IMR-90 (cell line): Measurements from ENCODE around the gene EIF1AX. TPM values are rescaled to one million over a fixed set of nuclear protein-coding genes. Genes with fewer than 3 reads are reported as not detected.

Experiments used
- ATAC-seq: fragments of 200-7000 bp; cut with Tn5 transposase; 2 replicates; pipeline ENCODE4 v1.9.1; 2020; ENCODE audit warnings: low read depth, mild to moderate bottlenecking, moderate library complexity
- BruUV-seq: library from RNA; stranded (reverse); fragments of 400-500 nt; replicated peaks from 2 replicates; lab custom pipeline; 2021; lab: Mats Ljungman, UMichigan
- CTCF ChIA-PET: fragments of 300-600 bp; formaldehyde crosslinking; extraction: SDS; loops from one replicate; lab custom pipeline; 2021; ENCODE audit warnings: antibody characterized with exemption; lab: Yijun Ruan, JAX
- POLR2A ChIA-PET: fragments of 300-600 bp; sonication (Branson Sonifier 250); formaldehyde crosslinking; loops from one replicate; lab custom pipeline; 2022; ENCODE audit warnings: antibody characterized with exemption; ENCODE audit not compliant: unreplicated experiment; lab: Charles Lee
- DNase-seq: peaks from one replicate; pipeline ENCODE4 v3.0.0; 2013
- H2AFZ ChIP-seq: replicated peaks from 2 replicates; pipeline ENCODE3; 2013; ENCODE audit warnings: low read length, mild to moderate bottlenecking; ENCODE audit not compliant: poor library complexity
- H2AK5ac ChIP-seq: 2 replicates; pipeline ENCODE4 v1.6.1; 2013; ENCODE audit warnings: low read depth, low read length, inconsistent platforms
- H2AK9ac ChIP-seq: replicated peaks from 2 replicates; pipeline ENCODE3; 2013; ENCODE audit warnings: mild to moderate bottlenecking, low read depth, low read length, moderate library complexity; ENCODE audit not compliant: poor library complexity
- H2BK120ac ChIP-seq: 2 replicates; pipeline ENCODE4 v1.6.1; 2013; ENCODE audit warnings: low read depth, low read length, inconsistent platforms
- H2BK15ac ChIP-seq: 3 replicates; pipeline ENCODE4 v1.6.1; 2013; ENCODE audit warnings: low read depth, low read length, inconsistent platforms
- H2BK20ac ChIP-seq: 2 replicates; pipeline ENCODE4 v1.6.1; 2013; ENCODE audit warnings: low read depth, mild to moderate bottlenecking, inconsistent platforms, low read length, moderate library complexity
- H2BK5ac ChIP-seq: 2 replicates; pipeline ENCODE4 v1.6.1; 2013; ENCODE audit warnings: mild to moderate bottlenecking, low read depth, low read length, inconsistent platforms; ENCODE audit not compliant: poor library complexity, severe bottlenecking
- H3K14ac ChIP-seq: replicated peaks from 2 replicates; pipeline ENCODE4 v1.6.1; 2013; ENCODE audit warnings: low read depth, low read length, inconsistent platforms
- H3K18ac ChIP-seq: 2 replicates; pipeline ENCODE4 v1.6.1; 2013; ENCODE audit warnings: low read depth, low read length, control low read depth
- H3K23ac ChIP-seq: 2 replicates; pipeline ENCODE4 v1.6.1; 2013; ENCODE audit warnings: low read depth, low read length, inconsistent platforms
- H3K27ac ChIP-seq: 2 replicates; pipeline ENCODE4 v1.5.1; 2013; ENCODE audit warnings: mild to moderate bottlenecking, control low read depth, low read length; ENCODE audit not compliant: insufficient read depth
- H3K27me3 ChIP-seq: 2 replicates; pipeline ENCODE4 v1.6.1; 2013; ENCODE audit warnings: low read length; ENCODE audit not compliant: control insufficient read depth, insufficient read depth
- H3K36me3 ChIP-seq: 2 replicates; pipeline ENCODE4 v1.6.1; 2013; ENCODE audit warnings: low read length, mixed read lengths; ENCODE audit not compliant: control insufficient read depth, insufficient read depth
- H3K4ac ChIP-seq: 2 replicates; pipeline ENCODE4 v1.6.1; 2013; ENCODE audit warnings: low read depth, low read length, inconsistent platforms
- H3K4me1 ChIP-seq: 2 replicates; pipeline ENCODE4 v1.6.1; 2013; ENCODE audit warnings: low read length, mixed read lengths; ENCODE audit not compliant: control insufficient read depth, insufficient read depth
- H3K4me2 ChIP-seq: 2 replicates; pipeline ENCODE4 v1.6.1; 2013; ENCODE audit warnings: low read depth, mild to moderate bottlenecking, control low read depth, low read length, moderate library complexity
- H3K4me3 ChIP-seq: 2 replicates; pipeline ENCODE4 v1.5.1; 2013; ENCODE audit warnings: low read depth, mild to moderate bottlenecking, control low read depth, low read length, moderate library complexity; ENCODE audit not compliant: insufficient read depth
- H3K56ac ChIP-seq: 2 replicates; pipeline ENCODE4 v1.6.1; 2013; ENCODE audit warnings: low read length, inconsistent platforms; ENCODE audit not compliant: insufficient read depth; ENCODE audit errors: extremely low read depth
- H3K79me1 ChIP-seq, 2 experiments: 2 replicates each; pipeline ENCODE4 v1.6.1; 2013; ENCODE audit warnings: low read length in 2 of 2, inconsistent platforms in 1 of 2, low read depth in 1 of 2
- H3K9ac ChIP-seq: 2 replicates; pipeline ENCODE4 v1.6.1; 2013; ENCODE audit warnings: low read depth, low read length, control low read depth
- H3K9me1 ChIP-seq: 2 replicates; pipeline ENCODE4 v1.6.1; 2013; ENCODE audit warnings: low read length, inconsistent platforms; ENCODE audit not compliant: insufficient read depth
- H3K9me3 ChIP-seq: 2 replicates; pipeline ENCODE4 v1.6.1; 2013; ENCODE audit warnings: low read length; ENCODE audit not compliant: control insufficient read depth, insufficient read depth
- H4K20me1 ChIP-seq: 2 replicates; pipeline ENCODE4 v1.6.1; 2013; ENCODE audit warnings: low read length, inconsistent platforms; ENCODE audit not compliant: insufficient read depth
- H4K5ac ChIP-seq: 2 replicates; pipeline ENCODE4 v1.6.1; 2013; ENCODE audit warnings: mild to moderate bottlenecking, low read depth, low read length, control low read depth
- H4K8ac ChIP-seq, 2 experiments: 2 replicates each; pipeline ENCODE4 v1.6.1; 2013; ENCODE audit warnings: low read depth in 2 of 2, low read length in 2 of 2, control low read depth in 1 of 2, inconsistent platforms in 1 of 2
- H4K91ac ChIP-seq: 2 replicates; pipeline ENCODE4 v1.6.1; 2013; ENCODE audit warnings: low read depth, low read length, inconsistent platforms; ENCODE audit not compliant: insufficient read depth
- CEBPB ChIP-seq: IDR thresholded peaks from 2 replicates; pipeline ENCODE4 v1.6.1; 2012; ENCODE audit warnings: low read depth, low read length, improper control_type of control experiment
- CHD1 ChIP-seq: IDR thresholded peaks from 2 replicates; pipeline ENCODE4 v1.6.1; 2012; ENCODE audit warnings: low read depth, low read length, improper control_type of control experiment
- MAZ ChIP-seq: IDR thresholded peaks from 2 replicates; pipeline ENCODE4 v1.6.1; 2012; ENCODE audit warnings: low read depth, mild to moderate bottlenecking, low read length, improper control_type of control experiment, moderate library complexity, borderline replicate concordance
- POLR2A ChIP-seq: IDR thresholded peaks from 2 replicates; pipeline ENCODE4 v1.6.1; 2012; ENCODE audit warnings: mild to moderate bottlenecking, low read depth, low read length
- RCOR1 ChIP-seq: IDR thresholded peaks from 2 replicates; pipeline ENCODE4 v1.6.1; 2012; ENCODE audit warnings: mild to moderate bottlenecking, low read length, improper control_type of control experiment; ENCODE audit not compliant: insufficient replicate concordance
- WGBS, 2 experiments: methylation state at CpG; one replicate each; pipeline versions ENCODE4 v1.1.5 to v1.1.7; 2013; ENCODE audit warnings: missing lambda C conversion rate in 2 of 2; ENCODE audit not compliant: insufficient read length in 1 of 2; ENCODE audit errors: extremely low coverage in 2 of 2; 5-methylcytosine and 5-hydroxymethylcytosine counted together
- dilution Hi-C: fragments of 300-500 bp; cut with HindIII; formaldehyde crosslinking; loops from one replicate; pipeline ENCODE4 v1.14.3; 2018; ENCODE audit warnings: low sequenced_read_pairs; ENCODE audit not compliant: unreplicated experiment
- in situ Hi-C: fragments of 300-500 bp; cut with MboI; formaldehyde crosslinking; loops from 3 replicates; pipeline ENCODE4 v1.14.3; 2019; ENCODE audit warnings: low sequenced_read_pairs, inconsistent platforms, mixed read lengths
- intact Hi-C: fragments of 100-400 bp; cut with micrococcal nuclease; formaldehyde crosslinking; loops from 2 replicates; pipeline ENCODE4 v1.10.0; 2022
- polyA plus RNA-seq, 3 experiments: library from polyadenylated mRNA; depleted of rRNA; stranded (reverse); fragments of >200 nt; gene quantifications; 2 replicates each; pipeline ENCODE4 v1.2.3, GENCODE V29; 2012; ENCODE audit warnings: low replicate concordance in 1 of 3
- total RNA-seq: library from RNA; depleted of rRNA; stranded (reverse); fragments of >200 nt; gene quantifications from 2 replicates; pipeline ENCODE4 v1.2.3, GENCODE V29; 2012

The EIF1AX gene
- total and polyA plus RNA-seq, 2 of the 4 experiments (the other 2 are of a cell fraction), result 12.2 to 44.5 TPM

DNA sequence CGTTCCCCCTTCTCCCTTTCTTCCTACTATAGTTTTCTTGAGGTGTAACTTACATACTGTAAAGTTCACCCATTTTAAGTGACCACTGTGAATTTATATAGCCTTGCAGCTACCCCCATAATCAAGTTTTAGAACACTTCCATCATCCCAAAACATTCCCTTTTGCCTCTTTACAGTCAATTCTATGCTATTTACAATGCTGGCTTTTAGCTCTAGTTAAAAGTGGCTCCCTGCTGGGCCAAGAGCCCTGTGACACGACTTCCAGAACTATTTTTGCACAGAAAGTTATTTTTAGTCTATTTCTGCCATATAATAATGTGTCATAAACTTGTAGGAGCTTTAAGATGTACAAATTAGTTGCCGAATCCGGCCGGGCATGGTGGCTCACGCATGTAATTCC, 51.8 kb downstream of the EIF1AX start:
- dilution Hi-C loops (no loop called here), intact Hi-C loops (no loop called here), in situ Hi-C loops (no loop called here)
- no peak overlapping the region for H3K23ac ChIP-seq
- no peak overlapping the region for H3K4me3 ChIP-seq
- no peak overlapping the region for H2BK5ac ChIP-seq
- no peak overlapping the region for H4K91ac ChIP-seq
- no peak overlapping the region for H2AK5ac ChIP-seq
- BruUV-seq, result no TSS peak
- H3K4ac ChIP-seq, result no peak overlapping the region
- H4K20me1 ChIP-seq, result no peaks in the 10 kb centered on the region
- no peaks in the 10 kb centered on the region for H3K79me1 ChIP-seq
- no peak overlapping the region for H3K56ac ChIP-seq
- no peak overlapping the region for H2AFZ ChIP-seq
- no peak overlapping the region for H3K4me2 ChIP-seq
- H3K27ac ChIP-seq, result no peak overlapping the region
- H3K4me1 ChIP-seq, result no peaks in the 10 kb centered on the region
- no peak overlapping the region for H2AK9ac ChIP-seq
- H3K9me1 ChIP-seq, result no peaks in the 10 kb centered on the region
- no peak overlapping the region for H3K18ac ChIP-seq
- CTCF ChIA-PET, result interaction anchor here (0.6 kb wide), 1 partner anchor 28 kb away, joined by 9 read pairs; no protein-coding TSS in a partner anchor
- ATAC-seq (no peak), DNase-seq (no peak)
- no peak overlapping the region for H2BK20ac ChIP-seq
- no peak overlapping the region for H4K5ac ChIP-seq
- H3K27me3 ChIP-seq, result peaks cover 21% of the 10 kb centered on the region
- no peak overlapping the region for H3K9ac ChIP-seq
- 77% methylated on average over 4 of the region's 6 CpGs; no CpG with 5 or more reads in 1 of the 2 experiments for WGBS, 2 experiments
- no peak overlapping the region for H2BK120ac ChIP-seq
- no peaks in the 10 kb centered on the region for H3K9me3 ChIP-seq
- H3K36me3 ChIP-seq, result no peaks in the 10 kb centered on the region
- POLR2A ChIA-PET, result no interaction called here
- H4K8ac ChIP-seq, result no peak overlapping the region
- H2BK15ac ChIP-seq, result no peak overlapping the region
- no peak for TF ChIP-seq CEBPB
- no peak for TF ChIP-seq MAZ
- no peak for TF ChIP-seq POLR2A
- no peak for TF ChIP-seq CHD1
- TF ChIP-seq RCOR1, result no peak
- H3K14ac ChIP-seq, result no peak overlapping the region
